SK-N-SH treated with all-trans-retinoic acid at 6 μM for 48 hours (cell line): ENCODE measurements around the gene PEX1.

Experiments used
- ATAC-seq: fragments of 200-7000 bp; cut with Tn5 transposase; 3 replicates; pipeline ENCODE4 v1.9.1; 2020; ENCODE audit warnings: mild to moderate bottlenecking, moderate library complexity
- CSDC2 ChIP-seq: fragments of 250-450 bp; sonication (Bioruptor Pico); IDR thresholded peaks from 2 replicates; pipeline ENCODE4 v1.5.0; 2020; ENCODE audit warnings: mild to moderate bottlenecking, moderate library complexity
- ESRRG ChIP-seq: fragments of 250-450 bp; sonication (Bioruptor Pico); IDR thresholded peaks from 2 replicates; pipeline ENCODE4 v1.6.1; 2021; ENCODE audit warnings: mild to moderate bottlenecking
- GLIS3 ChIP-seq: fragments of 250-450 bp; sonication (Bioruptor Pico); IDR thresholded peaks from 2 replicates; pipeline ENCODE4 v1.5.0; 2020; ENCODE audit warnings: mild to moderate bottlenecking, moderate library complexity
- ISL1 ChIP-seq: fragments of 250-450 bp; sonication (Bioruptor Pico); IDR thresholded peaks from 2 replicates; pipeline ENCODE4 v2.1.2; 2022; ENCODE audit warnings: mild to moderate bottlenecking, moderate library complexity
- OSR1 ChIP-seq: fragments of 250-450 bp; sonication (Bioruptor Pico); IDR thresholded peaks from 2 replicates; pipeline ENCODE4 v1.8.0; 2022; ENCODE audit warnings: moderate library complexity, mild to moderate bottlenecking, inconsistent platforms
- PPARA ChIP-seq: fragments of 250-450 bp; sonication (Bioruptor Pico); IDR thresholded peaks from 2 replicates; pipeline ENCODE4 v1.5.0; 2020; ENCODE audit warnings: mild to moderate bottlenecking, borderline replicate concordance
- RARB ChIP-seq: fragments of 250-450 bp; sonication (Bioruptor Pico); IDR thresholded peaks from 2 replicates; pipeline ENCODE4 v1.8.0; 2021; ENCODE audit warnings: mild to moderate bottlenecking, moderate library complexity
- SNAI2 ChIP-seq: fragments of 250-450 bp; sonication (Bioruptor Pico); IDR thresholded peaks from 2 replicates; pipeline ENCODE4 v1.5.0; 2020; ENCODE audit warnings: mild to moderate bottlenecking, moderate library complexity
- TCF4 ChIP-seq: fragments of 250-450 bp; sonication (Bioruptor Pico); IDR thresholded peaks from 2 replicates; pipeline ENCODE4 v1.8.0; 2021; ENCODE audit warnings: mild to moderate bottlenecking, moderate library complexity, borderline replicate concordance
- TOX ChIP-seq: fragments of 250-450 bp; sonication (Bioruptor Pico); IDR thresholded peaks from 2 replicates; pipeline ENCODE4 v1.8.0; 2021; ENCODE audit warnings: mild to moderate bottlenecking, moderate library complexity, borderline replicate concordance
- ZC3H10 ChIP-seq: fragments of 250-450 bp; sonication (Bioruptor Pico); IDR thresholded peaks from 2 replicates; pipeline ENCODE4 v1.5.1; 2021; ENCODE audit warnings: mild to moderate bottlenecking, moderate library complexity
- ZFP3 ChIP-seq: fragments of 250-450 bp; sonication (Bioruptor Pico); IDR thresholded peaks from 2 replicates; pipeline ENCODE4 v1.5.0; 2020; ENCODE audit warnings: mild to moderate bottlenecking, moderate library complexity
- ZFP30 ChIP-seq: fragments of 450-650 bp; formaldehyde crosslinking; IDR thresholded peaks from 2 replicates; pipeline ENCODE4 v1.5.0; 2022; ENCODE audit warnings: mild to moderate bottlenecking, moderate library complexity
- ZNF565 ChIP-seq: fragments of 450-650 bp; formaldehyde crosslinking; conservative IDR thresholded peaks from 2 replicates; pipeline ENCODE4 v1.5.0; 2020; ENCODE audit warnings: low read depth, mild to moderate bottlenecking, moderate library complexity
- ZNF70 ChIP-seq: fragments of 450-650 bp; formaldehyde crosslinking; IDR thresholded peaks from 2 replicates; pipeline ENCODE4 v1.5.0; 2020; ENCODE audit warnings: mild to moderate bottlenecking, moderate library complexity
- ZNF8 ChIP-seq: fragments of 450-650 bp; formaldehyde crosslinking; IDR thresholded peaks from 2 replicates; pipeline ENCODE4 v1.5.0; 2020; ENCODE audit warnings: mild to moderate bottlenecking, moderate library complexity
- TF ChIP-seq, protein P1 (sequence below): fragments of 250-450 bp; sonication (Bioruptor Pico); IDR thresholded peaks from 2 replicates; pipeline ENCODE4 v1.5.1; 2021; ENCODE audit warnings: mild to moderate bottlenecking, moderate library complexity
- TF ChIP-seq, protein P2 (sequence below): fragments of 250-450 bp; sonication (Bioruptor Pico); IDR thresholded peaks from 2 replicates; pipeline ENCODE4 v1.5.1; 2020; ENCODE audit warnings: low read depth, mild to moderate bottlenecking, moderate library complexity
- TF ChIP-seq, protein P3 (sequence below): fragments of 250-450 bp; sonication (Bioruptor Pico); IDR thresholded peaks from 2 replicates; pipeline ENCODE4 v1.8.0; 2020; ENCODE audit warnings: mild to moderate bottlenecking, moderate library complexity, borderline replicate concordance
- TF ChIP-seq, protein P4 (sequence below): fragments of 250-450 bp; sonication (Bioruptor Pico); IDR thresholded peaks from 2 replicates; pipeline ENCODE4 v1.8.0; 2021; ENCODE audit warnings: low read depth, mild to moderate bottlenecking, moderate library complexity, borderline replicate concordance

Gene PEX1

DNA sequence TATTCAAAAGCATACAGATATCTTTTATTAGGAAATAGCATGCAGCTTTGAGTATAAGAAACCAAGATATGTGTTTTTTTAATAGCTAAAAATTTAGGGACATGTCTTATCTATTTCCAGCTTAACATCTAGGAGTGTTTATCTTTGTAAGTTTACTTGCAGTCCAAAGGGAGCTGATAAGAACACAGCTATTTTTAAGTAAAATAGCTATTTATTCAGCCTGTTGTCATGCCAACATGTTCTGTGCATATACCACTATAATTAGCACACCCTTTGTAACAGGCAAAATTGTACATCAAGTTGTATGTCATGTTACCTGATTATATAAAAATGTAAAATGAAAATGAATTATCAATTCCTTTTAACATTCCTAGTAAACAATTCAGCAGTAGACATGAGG lies 32.3 kb upstream of the PEX1 start (continued):
- no peak for TF ChIP-seq TCF4 (CRISPR knock-in tag)
- TF ChIP-seq ZC3H10 (CRISPR knock-in tag), result no peak
- no peak for TF ChIP-seq PPARA (CRISPR knock-in tag)
- no peak for TF ChIP-seq ZFP30
- no peak for TF ChIP-seq TOX (CRISPR knock-in tag)
- no peak for TF ChIP-seq ZNF70 (CRISPR knock-in tag)
- no peak for TF ChIP-seq CSDC2 (CRISPR knock-in tag)
- no peak for TF ChIP-seq ESRRG (CRISPR knock-in tag)
- TF ChIP-seq GLIS3 (CRISPR knock-in tag), result no peak
- no peak for TF ChIP-seq ZFP3 (CRISPR knock-in tag)
- TF ChIP-seq ZNF8 (CRISPR knock-in tag), result no peak

DNA sequence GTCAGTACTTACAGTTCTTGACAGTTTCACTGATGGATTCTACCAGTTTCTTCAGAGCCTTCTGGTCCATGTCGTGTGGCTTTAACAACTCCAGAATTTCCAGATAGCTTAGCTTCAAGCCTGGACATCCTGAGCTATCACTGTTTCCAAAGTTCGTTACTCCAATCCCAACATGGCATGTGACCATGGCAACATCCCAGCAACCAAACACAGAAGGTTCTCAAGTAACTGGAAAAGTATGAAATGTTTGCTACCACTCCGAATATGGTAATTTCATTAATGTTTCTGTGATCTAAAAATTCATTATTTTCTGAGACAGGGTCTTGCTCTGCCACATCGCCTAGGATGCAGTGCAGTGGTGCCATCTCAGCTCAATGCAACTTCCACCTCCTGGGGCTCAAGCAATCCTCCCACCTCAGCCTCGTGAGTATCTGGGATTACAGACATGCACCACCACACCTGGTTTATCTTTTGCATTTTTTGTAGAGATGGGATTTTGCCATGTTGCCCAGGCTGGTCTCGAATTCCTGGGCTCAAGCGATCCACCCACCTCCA lies 29.6 kb upstream of the PEX1 start:
- ATAC-seq, result peak; percentile 8; the same call in 1 of the 3 replicates
- TF ChIP-seq ESRRG (CRISPR knock-in tag) (no peak), SNAI2 (CRISPR knock-in tag) (no peak), GLIS3 (CRISPR knock-in tag) (no peak)
- TF ChIP-seq, protein P1, sequence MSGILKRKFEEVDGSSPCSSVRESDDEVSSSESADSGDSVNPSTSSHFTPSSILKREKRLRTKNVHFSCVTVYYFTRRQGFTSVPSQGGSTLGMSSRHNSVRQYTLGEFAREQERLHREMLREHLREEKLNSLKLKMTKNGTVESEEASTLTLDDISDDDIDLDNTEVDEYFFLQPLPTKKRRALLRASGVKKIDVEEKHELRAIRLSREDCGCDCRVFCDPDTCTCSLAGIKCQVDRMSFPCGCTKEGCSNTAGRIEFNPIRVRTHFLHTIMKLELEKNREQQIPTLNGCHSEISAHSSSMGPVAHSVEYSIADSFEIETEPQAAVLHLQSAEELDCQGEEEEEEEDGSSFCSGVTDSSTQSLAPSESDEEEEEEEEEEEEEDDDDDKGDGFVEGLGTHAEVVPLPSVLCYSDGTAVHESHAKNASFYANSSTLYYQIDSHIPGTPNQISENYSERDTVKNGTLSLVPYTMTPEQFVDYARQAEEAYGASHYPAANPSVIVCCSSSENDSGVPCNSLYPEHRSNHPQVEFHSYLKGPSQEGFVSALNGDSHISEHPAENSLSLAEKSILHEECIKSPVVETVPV, result no peak
- TF ChIP-seq, all 23 proteins: peak for 0

DNA sequence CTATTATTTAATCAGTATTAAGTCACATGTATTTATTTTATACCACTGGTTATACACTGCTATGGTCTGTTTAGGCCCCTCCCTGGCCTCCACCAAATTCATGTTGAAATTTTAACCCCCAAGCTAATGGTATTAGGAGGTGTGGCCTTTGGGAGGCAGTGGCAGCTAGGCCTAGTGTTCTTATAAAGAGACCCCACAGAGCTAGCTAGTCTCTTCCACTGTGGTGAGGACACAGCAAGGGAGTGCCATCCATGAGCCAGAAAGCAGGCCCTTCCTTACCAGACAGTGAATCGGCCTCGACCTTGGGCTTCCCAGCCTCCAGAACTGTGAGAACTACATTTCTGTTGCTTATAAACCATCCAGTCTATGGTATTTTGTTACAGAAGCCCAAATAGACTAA lies 28.9 kb upstream of the PEX1 start:
- TF ChIP-seq, protein P2, sequence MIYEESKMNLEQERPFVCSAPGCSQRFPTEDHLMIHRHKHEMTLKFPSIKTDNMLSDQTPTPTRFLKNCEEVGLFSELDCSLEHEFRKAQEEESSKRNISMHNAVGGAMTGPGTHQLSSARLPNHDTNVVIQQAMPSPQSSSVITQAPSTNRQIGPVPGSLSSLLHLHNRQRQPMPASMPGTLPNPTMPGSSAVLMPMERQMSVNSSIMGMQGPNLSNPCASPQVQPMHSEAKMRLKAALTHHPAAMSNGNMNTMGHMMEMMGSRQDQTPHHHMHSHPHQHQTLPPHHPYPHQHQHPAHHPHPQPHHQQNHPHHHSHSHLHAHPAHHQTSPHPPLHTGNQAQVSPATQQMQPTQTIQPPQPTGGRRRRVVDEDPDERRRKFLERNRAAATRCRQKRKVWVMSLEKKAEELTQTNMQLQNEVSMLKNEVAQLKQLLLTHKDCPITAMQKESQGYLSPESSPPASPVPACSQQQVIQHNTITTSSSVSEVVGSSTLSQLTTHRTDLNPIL (CRISPR knock-in tag), result no peak
- TF ChIP-seq ZC3H10 (CRISPR knock-in tag) (no peak), ZNF70 (CRISPR knock-in tag) (no peak), OSR1 (no peak), CSDC2 (CRISPR knock-in tag) (no peak), SNAI2 (CRISPR knock-in tag) (no peak), GLIS3 (CRISPR knock-in tag) (no peak), PPARA (CRISPR knock-in tag) (no peak), ZNF565 (CRISPR knock-in tag) (no peak), TCF4 (CRISPR knock-in tag) (no peak), ZFP30 (no peak), ZNF8 (CRISPR knock-in tag) (no peak), TOX (CRISPR knock-in tag) (no peak)
- TF ChIP-seq, all 23 proteins: peak for 0
- ATAC-seq, result peak; percentile 43

DNA sequence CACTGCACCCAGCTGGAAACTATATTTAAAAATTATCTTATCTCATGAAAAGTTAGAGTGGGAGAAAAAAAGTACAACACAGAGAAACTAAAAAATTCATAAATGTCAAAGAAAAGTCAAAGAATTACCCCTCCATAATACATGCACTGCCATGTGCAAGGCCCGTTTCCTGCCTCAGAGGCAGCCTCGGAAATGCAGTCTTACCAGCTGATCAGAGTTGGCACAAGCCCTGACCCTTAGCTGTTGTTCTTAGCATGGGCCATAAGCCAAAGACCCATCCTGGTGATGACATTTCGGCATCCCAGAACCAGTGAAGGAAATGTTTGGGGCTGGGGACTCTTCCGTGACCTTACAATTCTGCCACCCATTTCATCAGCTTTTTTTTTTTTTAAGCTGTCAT lies 21.9 kb upstream of the PEX1 start:
- no peak for TF ChIP-seq ZFP3 (CRISPR knock-in tag)
- TF ChIP-seq, protein P1, result no peak
- no peak for TF ChIP-seq TCF4 (CRISPR knock-in tag)
- no peak for TF ChIP-seq ISL1 (CRISPR knock-in tag)
- no peak for TF ChIP-seq ZC3H10 (CRISPR knock-in tag)
- ATAC-seq, result no peak

DNA sequence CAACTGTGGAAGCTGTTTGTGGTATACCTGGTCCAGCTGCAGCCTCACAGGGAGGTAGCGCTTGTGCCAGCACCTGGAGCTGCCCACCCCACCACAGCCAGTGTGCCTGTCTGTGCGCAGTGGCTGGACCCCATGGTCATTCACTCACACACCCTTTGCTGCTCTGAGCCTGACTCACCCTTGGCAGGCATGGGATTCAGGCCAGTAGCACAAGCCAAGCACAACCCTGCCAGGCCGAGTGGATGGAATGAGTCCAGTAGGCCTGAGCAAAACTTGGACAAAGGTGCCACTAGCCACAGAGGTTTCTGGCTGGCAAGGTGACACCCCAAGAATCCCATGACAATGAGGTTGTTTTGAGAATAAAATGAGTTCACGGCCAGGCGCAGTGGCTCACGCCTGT lies 19.3 kb upstream of the PEX1 start:
- peak; percentile 56; the same call in 2 of the 3 replicates for ATAC-seq
- TF ChIP-seq, protein P1, result no peak
- TF ChIP-seq, protein P3, sequence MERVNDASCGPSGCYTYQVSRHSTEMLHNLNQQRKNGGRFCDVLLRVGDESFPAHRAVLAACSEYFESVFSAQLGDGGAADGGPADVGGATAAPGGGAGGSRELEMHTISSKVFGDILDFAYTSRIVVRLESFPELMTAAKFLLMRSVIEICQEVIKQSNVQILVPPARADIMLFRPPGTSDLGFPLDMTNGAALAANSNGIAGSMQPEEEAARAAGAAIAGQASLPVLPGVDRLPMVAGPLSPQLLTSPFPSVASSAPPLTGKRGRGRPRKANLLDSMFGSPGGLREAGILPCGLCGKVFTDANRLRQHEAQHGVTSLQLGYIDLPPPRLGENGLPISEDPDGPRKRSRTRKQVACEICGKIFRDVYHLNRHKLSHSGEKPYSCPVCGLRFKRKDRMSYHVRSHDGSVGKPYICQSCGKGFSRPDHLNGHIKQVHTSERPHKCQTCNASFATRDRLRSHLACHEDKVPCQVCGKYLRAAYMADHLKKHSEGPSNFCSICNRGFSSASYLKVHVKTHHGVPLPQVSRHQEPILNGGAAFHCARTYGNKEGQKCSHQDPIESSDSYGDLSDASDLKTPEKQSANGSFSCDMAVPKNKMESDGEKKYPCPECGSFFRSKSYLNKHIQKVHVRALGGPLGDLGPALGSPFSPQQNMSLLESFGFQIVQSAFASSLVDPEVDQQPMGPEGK (CRISPR knock-in tag), result no peak
- no peak for TF ChIP-seq PPARA (CRISPR knock-in tag)
- TF ChIP-seq RARB, result no peak
- TF ChIP-seq, protein P2 (CRISPR knock-in tag), result no peak
- no peak for TF ChIP-seq OSR1
- TF ChIP-seq TOX (CRISPR knock-in tag), result no peak
- TF ChIP-seq ZC3H10 (CRISPR knock-in tag), result no peak
- TF ChIP-seq ZNF70 (CRISPR knock-in tag), result no peak
- no peak for TF ChIP-seq ESRRG (CRISPR knock-in tag)
- TF ChIP-seq, protein P4, sequence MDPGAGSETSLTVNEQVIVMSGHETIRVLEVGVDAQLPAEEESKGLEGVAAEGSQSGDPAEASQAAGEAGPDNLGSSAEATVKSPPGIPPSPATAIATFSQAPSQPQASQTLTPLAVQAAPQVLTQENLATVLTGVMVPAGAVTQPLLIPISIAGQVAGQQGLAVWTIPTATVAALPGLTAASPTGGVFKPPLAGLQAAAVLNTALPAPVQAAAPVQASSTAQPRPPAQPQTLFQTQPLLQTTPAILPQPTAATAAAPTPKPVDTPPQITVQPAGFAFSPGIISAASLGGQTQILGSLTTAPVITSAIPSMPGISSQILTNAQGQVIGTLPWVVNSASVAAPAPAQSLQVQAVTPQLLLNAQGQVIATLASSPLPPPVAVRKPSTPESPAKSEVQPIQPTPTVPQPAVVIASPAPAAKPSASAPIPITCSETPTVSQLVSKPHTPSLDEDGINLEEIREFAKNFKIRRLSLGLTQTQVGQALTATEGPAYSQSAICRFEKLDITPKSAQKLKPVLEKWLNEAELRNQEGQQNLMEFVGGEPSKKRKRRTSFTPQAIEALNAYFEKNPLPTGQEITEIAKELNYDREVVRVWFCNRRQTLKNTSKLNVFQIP, result no peak
- TF ChIP-seq SNAI2 (CRISPR knock-in tag), result no peak
- TF ChIP-seq ISL1 (CRISPR knock-in tag), result no peak
- no peak for TF ChIP-seq ZNF565 (CRISPR knock-in tag)
